GM21360 (cell line): ENCODE results near the gene SEMA5A.

Experiments
- ATAC-seq: cut with Tn5 transposase; IDR thresholded peaks from one replicate; pipeline ENCODE4 v1.9.1; 2021; ENCODE audit warnings: mild to moderate bottlenecking, moderate library complexity; ENCODE audit not compliant: unreplicated experiment

SEMA5A gene

GRCh38 chr5:9545992-9546851 lies at the start of gene SEMA5A:
SEMA5A (minus strand) TSS chr5:9546075; CDS start chr5:9379946, 166,129 bp downstream.
- no peak for ATAC-seq

- ATAC-seq: no peak
Measured at GRCh38 chr5:9594913-9595312, 49.0 kb upstream of the SEMA5A start.

- no peak for ATAC-seq
Measured at GRCh38 chr5:9589049-9589835, 43.4 kb upstream of the SEMA5A start.

GRCh38 chr5:9588254-9588653 lies 42.4 kb upstream of the SEMA5A start:
- no peak for ATAC-seq

- no peak for ATAC-seq
Measured at GRCh38 chr5:9587135-9587534, 41.3 kb upstream of the SEMA5A start.

GRCh38 chr5:9582406-9582805 lies 36.5 kb upstream of the SEMA5A start:
- no peak for ATAC-seq

GRCh38 chr5:9573796-9574195 lies 27.9 kb upstream of the SEMA5A start:
- ATAC-seq: no peak

- no peak for ATAC-seq
Measured at GRCh38 chr5:9572246-9572645, 26.4 kb upstream of the SEMA5A start.

GRCh38 chr5:9570876-9571275 lies 25.0 kb upstream of the SEMA5A start:
- ATAC-seq: no peak

- ATAC-seq: no peak
Measured at GRCh38 chr5:9567039-9567438, 21.2 kb upstream of the SEMA5A start.

GRCh38 chr5:9564752-9565151 lies 18.9 kb upstream of the SEMA5A start:
- ATAC-seq: no peak

- ATAC-seq: no peak
Measured at GRCh38 chr5:9562141-9562540, 16.3 kb upstream of the SEMA5A start.

- ATAC-seq: no peak
Measured at GRCh38 chr5:9559965-9560364, 14.1 kb upstream of the SEMA5A start.

GRCh38 chr5:9558319-9558965 lies 12.6 kb upstream of the SEMA5A start:
- no peak for ATAC-seq

- ATAC-seq: no peak
Measured at GRCh38 chr5:9557696-9558095, 11.8 kb upstream of the SEMA5A start.

GRCh38 chr5:9555961-9556360 lies 10.1 kb upstream of the SEMA5A start:
- no peak for ATAC-seq

GRCh38 chr5:9554122-9554521 lies 8.2 kb upstream of the SEMA5A start:
- ATAC-seq: no peak

- no peak for ATAC-seq
Measured at GRCh38 chr5:9553561-9553960, 7.7 kb upstream of the SEMA5A start.

- ATAC-seq: no peak
Measured at GRCh38 chr5:9551567-9552537, 6.0 kb upstream of the SEMA5A start.

- no peak for ATAC-seq
Measured at GRCh38 chr5:9549941-9550340, 4.1 kb upstream of the SEMA5A start.
